Natural killer cell (primary cell): ENCODE results near the gene CNKSR3. TPM values are rescaled to one million over a fixed set of nuclear protein-coding genes. Genes with fewer than 3 reads are reported as not detected.

Experiments used
- ATAC-seq, 3 donors: fragments of 150-1000 bp in 2 of 3; fragments of 200-7000 bp in 1 of 3; cut with Tn5 transposase; 1 replicate in 1 of 3; 2 replicates in 2 of 3; pipeline ENCODE4 v1.10.0; 2021; ENCODE audit warnings: mild to moderate bottlenecking in 2 of 3, moderate library complexity in 2 of 3
- DNase-seq, 2 donors: peaks; one replicate each; pipeline versions ENCODE4 v3.0.0 to v3.0.0-alpha.2; 2013 to 2021; ENCODE audit warnings: mixed read lengths in 1 of 2
- H3K27ac ChIP-seq: one replicate; pipeline ENCODE4 v1.5.1; 2013; ENCODE audit warnings: mild to moderate bottlenecking, low read length
- H3K27me3 ChIP-seq: one replicate; pipeline ENCODE4 v1.6.1; 2013; ENCODE audit warnings: low read length; ENCODE audit not compliant: control insufficient read depth, insufficient read depth
- H3K36me3 ChIP-seq: one replicate; pipeline ENCODE4 v1.6.1; 2013; ENCODE audit warnings: low read length; ENCODE audit not compliant: control insufficient read depth, insufficient read depth
- H3K4me1 ChIP-seq: one replicate; pipeline ENCODE4 v1.6.1; 2013; ENCODE audit warnings: low read length; ENCODE audit not compliant: control insufficient read depth, insufficient read depth
- H3K4me3 ChIP-seq: one replicate; pipeline ENCODE4 v1.5.1; 2013; ENCODE audit warnings: low read length
- H3K9me3 ChIP-seq: one replicate; pipeline ENCODE4 v1.6.1; 2013; ENCODE audit warnings: low read length; ENCODE audit not compliant: control insufficient read depth, insufficient read depth
- H3K27ac Mint-ChIP-seq, 2 donors: one replicate each; pipeline ENCODE4 v1.8.0; 2022; ENCODE audit warnings: mild to moderate bottlenecking in 2 of 2, mixed read lengths in 2 of 2, moderate library complexity in 1 of 2
- H3K27me3 Mint-ChIP-seq, 2 donors: one replicate each; pipeline ENCODE4 v1.8.0; 2022; ENCODE audit warnings: low read depth in 2 of 2, mixed read lengths in 2 of 2
- H3K36me3 Mint-ChIP-seq: one replicate; pipeline ENCODE4 v1.8.0; 2022; ENCODE audit warnings: mixed read lengths
- H3K4me1 Mint-ChIP-seq, 2 donors: one replicate each; pipeline ENCODE4 v1.8.0; 2022; ENCODE audit warnings: mixed read lengths in 2 of 2
- H3K4me3 Mint-ChIP-seq: one replicate; pipeline ENCODE4 v1.8.0; 2022; ENCODE audit warnings: mild to moderate bottlenecking, moderate library complexity, mixed read lengths
- H3K9me3 Mint-ChIP-seq, 2 donors: one replicate each; pipeline ENCODE4 v1.8.0; 2022; ENCODE audit warnings: mixed read lengths in 2 of 2
- WGBS: methylation state at CpG from one replicate; pipeline ENCODE4 v1.1.7; 2013; ENCODE audit warnings: missing lambda C conversion rate; ENCODE audit not compliant: insufficient coverage; 5-methylcytosine and 5-hydroxymethylcytosine counted together
- intact Hi-C: fragments of 100-400 bp; cut with micrococcal nuclease; formaldehyde crosslinking; loops from one replicate; pipeline ENCODE4 v1.14.2; 2022
- total RNA-seq, 4 donors: library from RNA; stranded (reverse); fragments of 120-200 nt in 1 of 4; gene quantifications; one replicate each; pipeline versions ENCODE4 v1.2.3 to v1.2.4, GENCODE V29; 2013 to 2022
- TF ChIP-seq, protein P1 (sequence below): fragments of 200-600 bp; IDR thresholded peaks from one replicate; pipeline ENCODE4 v1.8.0; 2022; ENCODE audit warnings: antibody characterized with exemption

Gene CNKSR3
- total RNA-seq, 3 donors from 2014 or later (not counting 1 experiment from before 2014, with no cell fraction given): 0.18 TPM; not detected in 2

DNA sequence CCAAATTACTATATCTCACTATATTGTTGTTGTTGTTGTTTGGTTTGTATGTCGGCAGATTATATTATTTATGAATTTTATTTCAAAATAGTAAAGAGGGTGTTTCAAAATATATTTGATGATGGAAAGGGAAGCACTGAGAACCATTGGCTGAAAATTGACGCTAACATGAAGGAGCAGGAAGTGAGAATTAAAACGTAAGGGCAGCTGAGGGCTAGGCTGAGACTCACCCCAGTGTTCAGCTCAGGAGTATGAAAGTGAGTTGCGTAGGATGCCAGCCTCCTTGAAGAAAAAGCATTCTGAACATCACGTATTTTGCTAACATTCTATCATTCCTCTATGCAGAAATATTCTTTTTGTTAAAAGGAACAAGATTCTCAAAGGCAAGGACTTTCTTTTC lies 143.1 kb downstream of the CNKSR3 start:
- Mint-ChIP-seq H3K36me3 (no peaks in the 10 kb centered on the region), H3K27ac (no peak overlapping the region), H3K4me1 (no peaks in the 10 kb centered on the region), H3K27me3 (peaks cover 5 to 11% of the 10 kb centered on the region in 2 donors), H3K4me3 (no peak overlapping the region), H3K9me3 (no peaks in the 10 kb centered on the region)
- TF ChIP-seq, protein P1, sequence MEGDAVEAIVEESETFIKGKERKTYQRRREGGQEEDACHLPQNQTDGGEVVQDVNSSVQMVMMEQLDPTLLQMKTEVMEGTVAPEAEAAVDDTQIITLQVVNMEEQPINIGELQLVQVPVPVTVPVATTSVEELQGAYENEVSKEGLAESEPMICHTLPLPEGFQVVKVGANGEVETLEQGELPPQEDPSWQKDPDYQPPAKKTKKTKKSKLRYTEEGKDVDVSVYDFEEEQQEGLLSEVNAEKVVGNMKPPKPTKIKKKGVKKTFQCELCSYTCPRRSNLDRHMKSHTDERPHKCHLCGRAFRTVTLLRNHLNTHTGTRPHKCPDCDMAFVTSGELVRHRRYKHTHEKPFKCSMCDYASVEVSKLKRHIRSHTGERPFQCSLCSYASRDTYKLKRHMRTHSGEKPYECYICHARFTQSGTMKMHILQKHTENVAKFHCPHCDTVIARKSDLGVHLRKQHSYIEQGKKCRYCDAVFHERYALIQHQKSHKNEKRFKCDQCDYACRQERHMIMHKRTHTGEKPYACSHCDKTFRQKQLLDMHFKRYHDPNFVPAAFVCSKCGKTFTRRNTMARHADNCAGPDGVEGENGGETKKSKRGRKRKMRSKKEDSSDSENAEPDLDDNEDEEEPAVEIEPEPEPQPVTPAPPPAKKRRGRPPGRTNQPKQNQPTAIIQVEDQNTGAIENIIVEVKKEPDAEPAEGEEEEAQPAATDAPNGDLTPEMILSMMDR: no peak
- intact Hi-C loops: no loop called here
- WGBS: 86% methylated on average over 4 of the region's 5 CpGs
- H3K9me3 ChIP-seq: no peaks in the 10 kb centered on the region
- H3K4me1 ChIP-seq: no peaks in the 10 kb centered on the region
- no peak for ATAC-seq
- no peak overlapping the region for H3K27ac ChIP-seq
- H3K36me3 ChIP-seq: no peaks in the 10 kb centered on the region
- H3K4me3 ChIP-seq: no peak overlapping the region
- no peak for DNase-seq
- H3K27me3 ChIP-seq: no peaks in the 10 kb centered on the region

DNA sequence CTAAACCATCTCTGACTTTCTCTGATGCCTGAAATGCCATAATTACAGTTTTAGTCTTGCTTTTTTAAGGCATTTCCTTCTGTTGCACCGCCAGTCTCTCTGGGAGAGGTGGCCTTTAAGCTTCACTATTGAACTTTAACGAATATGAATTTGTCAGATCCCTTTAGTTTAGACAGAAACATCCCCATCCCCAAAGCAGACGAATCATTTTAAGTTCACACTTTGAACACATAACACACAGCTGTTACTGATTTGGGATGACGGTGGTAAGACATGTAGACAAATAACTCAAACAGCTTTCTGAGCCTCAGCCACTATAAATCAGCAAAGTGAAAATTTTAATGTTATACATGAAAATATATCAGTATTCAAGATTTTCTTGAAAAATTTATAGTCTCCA lies 146.7 kb downstream of the CNKSR3 start:
- H3K27me3 ChIP-seq: no peaks in the 10 kb centered on the region
- 73% methylated on average over 4 of the region's 4 CpGs for WGBS
- DNase-seq (no peak), ATAC-seq (no peak)
- intact Hi-C loops: no loop called here
- peaks cover 6 to 12% of the 10 kb centered on the region in 2 donors for H3K27me3 Mint-ChIP-seq
- H3K27ac ChIP-seq: no peak overlapping the region
- no peak overlapping the region for H3K4me3 Mint-ChIP-seq
- H3K4me1 Mint-ChIP-seq: peaks cover 6 to 8% of the 10 kb centered on the region in 2 donors
- H3K36me3 Mint-ChIP-seq: no peaks in the 10 kb centered on the region
- no peaks in the 10 kb centered on the region for H3K9me3 Mint-ChIP-seq
- no peak overlapping the region for H3K27ac Mint-ChIP-seq
- H3K4me1 ChIP-seq: peaks cover 3% of the 10 kb centered on the region
- H3K36me3 ChIP-seq: no peaks in the 10 kb centered on the region
- TF ChIP-seq, protein P1: no peak
- no peak overlapping the region for H3K4me3 ChIP-seq
- no peaks in the 10 kb centered on the region for H3K9me3 ChIP-seq

DNA sequence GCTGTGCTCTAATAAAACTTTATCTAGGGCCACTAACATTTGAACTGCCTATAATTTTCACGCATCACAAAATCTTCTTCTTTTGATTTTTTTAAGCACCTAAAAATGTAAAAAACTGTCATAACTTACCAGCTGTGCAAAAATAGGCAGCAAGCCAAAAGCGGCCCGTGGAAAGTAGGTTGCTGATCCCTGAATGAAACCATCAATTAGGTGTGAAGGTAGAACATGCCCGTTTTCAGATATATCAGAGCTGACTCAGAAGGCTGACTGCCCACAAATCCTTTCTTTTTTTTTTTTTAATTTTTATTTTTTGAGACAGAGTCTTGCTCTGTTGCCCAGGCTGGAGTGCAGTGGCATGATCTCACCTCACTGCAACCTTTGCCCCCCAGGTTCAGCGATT lies 149.0 kb downstream of the CNKSR3 start:
- Histone ChIP-seq H3K4me1 (peaks cover 3% of the 10 kb centered on the region), H3K27me3 (no peaks in the 10 kb centered on the region), H3K27ac (no peak overlapping the region), H3K36me3 (no peaks in the 10 kb centered on the region), H3K4me3 (no peak overlapping the region), H3K9me3 (no peaks in the 10 kb centered on the region)
- Mint-ChIP-seq H3K9me3 (no peaks in the 10 kb centered on the region), H3K4me3 (no peak overlapping the region), H3K27ac (no peak overlapping the region), H3K36me3 (no peaks in the 10 kb centered on the region), H3K27me3 (peaks cover 6 to 12% of the 10 kb centered on the region in 2 donors), H3K4me1 (peaks cover 7 to 10% of the 10 kb centered on the region in 2 donors)
- 72% methylated on average over 5 of the region's 5 CpGs for WGBS
- intact Hi-C loops: no loop called here
- TF ChIP-seq, protein P1: no peak
- no peak for ATAC-seq
- no peak for DNase-seq

DNA sequence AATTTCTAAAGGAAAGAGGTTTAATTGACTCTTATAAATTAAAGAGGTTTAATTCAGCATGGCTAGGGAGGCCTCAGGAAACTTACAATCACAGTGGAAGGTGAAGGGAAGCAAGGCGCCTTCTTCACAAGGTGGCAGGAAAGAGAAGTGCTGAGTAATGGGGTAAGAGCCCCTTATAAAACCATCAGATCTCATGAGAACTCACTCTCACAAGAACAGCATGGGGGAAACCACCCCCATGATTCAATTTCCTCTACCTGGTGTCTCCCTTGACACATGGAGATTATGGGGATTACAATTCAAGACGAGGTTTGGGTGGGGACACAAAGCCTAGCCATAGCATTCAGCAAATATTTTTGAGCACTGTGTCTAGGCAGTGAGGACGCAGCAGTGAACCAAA lies 150.0 kb downstream of the CNKSR3 start:
- H3K9me3 Mint-ChIP-seq: no peaks in the 10 kb centered on the region
- no peaks in the 10 kb centered on the region for H3K27me3 ChIP-seq
- no peaks in the 10 kb centered on the region for H3K36me3 ChIP-seq
- TF ChIP-seq, protein P1: no peak
- no peak overlapping the region for H3K27ac Mint-ChIP-seq
- H3K27me3 Mint-ChIP-seq: peaks cover 6 to 12% of the 10 kb centered on the region in 2 donors
- peaks cover 7 to 10% of the 10 kb centered on the region in 2 donors for H3K4me1 Mint-ChIP-seq
- H3K4me1 ChIP-seq: peaks cover 3% of the 10 kb centered on the region
- H3K9me3 ChIP-seq: no peaks in the 10 kb centered on the region
- no peaks in the 10 kb centered on the region for H3K36me3 Mint-ChIP-seq
- 84% methylated on average over 3 of the region's 3 CpGs for WGBS
- H3K4me3 Mint-ChIP-seq: no peak overlapping the region
- no peak overlapping the region for H3K27ac ChIP-seq
- no peak overlapping the region for H3K4me3 ChIP-seq
- ATAC-seq (no peak), DNase-seq (no peak)
- intact Hi-C loops: no loop called here
